Hindlimb muscle (tissue), 1 donor: ENCODE results near the gene MCTP1. TPM values are rescaled to one million over a fixed set of nuclear protein-coding genes. Genes with fewer than 3 reads are reported as not detected.

ENCODE experiments used
- DNase-seq: peaks from one replicate; pipeline ENCODE4 v3.0.0-alpha.2; 2013
- polyA plus RNA-seq: library from polyadenylated mRNA; unstranded; fragments of 120-200 nt; gene quantifications from one replicate; pipeline ENCODE4 v1.2.1, GENCODE V29; 2013; ENCODE audit not compliant: insufficient read length

Gene MCTP1
- polyA plus RNA-seq, 1 donor = 7.6 TPM

DNA sequence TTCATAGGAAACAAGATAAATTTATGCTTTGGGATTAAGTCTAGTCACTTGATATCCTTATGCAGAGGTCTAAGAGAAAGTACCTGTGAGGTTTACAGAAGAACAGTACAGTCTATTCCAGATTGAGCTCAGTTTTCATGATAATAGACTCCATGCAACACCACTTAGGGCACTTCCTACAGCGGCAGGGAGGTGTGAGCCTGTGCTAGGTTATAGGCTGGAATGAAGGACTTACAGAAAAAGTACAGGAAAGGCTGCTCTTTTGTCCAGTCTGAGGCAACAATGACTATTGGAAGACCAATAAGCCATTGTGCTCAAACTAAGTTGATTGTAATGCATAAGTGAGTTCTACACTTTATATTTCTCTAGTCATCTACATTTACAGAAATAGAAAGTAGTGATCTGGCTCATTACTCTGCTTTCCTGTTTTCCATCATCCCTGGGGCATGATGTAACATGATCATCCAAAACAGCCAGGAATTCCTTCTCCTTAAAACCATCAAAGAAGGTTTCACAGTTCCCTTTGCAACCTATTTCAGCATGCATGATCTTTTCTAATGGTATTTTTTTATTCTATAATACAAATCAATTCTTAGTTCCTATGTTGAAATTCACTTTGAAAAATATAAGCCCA, 343.7 kb downstream of the MCTP1 start:
- no peak for DNase-seq

DNA sequence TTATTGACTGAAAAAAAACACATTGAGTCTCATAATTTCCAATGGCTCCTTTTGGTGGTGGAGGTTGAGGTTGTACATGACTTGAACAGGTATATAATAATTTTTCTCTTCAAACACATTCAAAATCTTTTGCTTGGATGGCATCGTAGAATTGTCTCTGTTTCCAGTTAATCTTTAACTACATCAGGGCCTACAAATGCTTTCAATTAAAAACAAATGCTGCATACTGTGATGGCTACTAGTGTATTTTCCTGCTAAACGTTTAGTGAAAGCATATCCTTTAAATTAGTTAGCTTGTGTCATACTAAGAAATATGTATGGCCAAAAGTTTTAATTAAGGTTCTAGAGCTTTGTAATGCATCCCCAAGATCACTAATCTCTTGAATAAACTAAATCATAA, 352.6 kb downstream of the MCTP1 start:
- DNase-seq = no peak

DNA sequence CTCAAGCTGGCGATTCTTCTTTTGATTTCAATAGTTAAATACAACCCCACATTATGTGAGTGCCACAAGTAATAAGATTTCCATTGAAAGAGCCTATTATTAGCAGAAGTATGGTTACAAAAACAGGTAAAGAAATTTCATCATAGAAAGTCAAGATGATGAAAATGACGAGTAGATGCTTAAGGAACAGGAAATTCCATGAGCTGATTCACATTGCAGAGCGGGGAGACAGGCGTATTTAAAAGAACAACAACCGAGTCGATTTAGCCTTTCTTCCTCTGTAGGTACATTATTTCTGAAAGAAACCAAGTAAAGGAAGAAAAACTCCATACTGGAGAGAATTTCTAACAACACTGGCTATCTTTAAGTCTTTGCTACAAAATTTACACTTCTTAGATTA, 356.0 kb downstream of the MCTP1 start:
- no peak for DNase-seq

DNA sequence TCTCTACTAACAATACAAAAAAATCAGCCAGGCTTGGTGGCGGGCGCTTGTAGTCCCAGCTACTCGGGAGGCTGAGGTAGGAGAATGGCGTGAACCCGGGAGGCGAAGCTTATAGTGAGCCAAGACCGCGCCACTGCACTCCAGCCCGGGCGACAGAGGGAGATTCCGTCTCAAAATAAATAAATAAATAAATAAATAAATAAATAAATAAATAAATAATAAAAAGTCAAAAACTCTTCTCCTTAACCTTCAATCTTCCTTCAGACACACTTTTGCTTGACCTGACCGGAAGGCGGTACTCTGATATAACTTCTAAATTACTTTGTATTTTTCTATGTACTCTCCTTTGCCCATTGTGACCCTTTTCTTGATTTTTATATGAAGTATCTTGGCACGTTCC, 364.3 kb downstream of the MCTP1 start:
- DNase-seq = no peak

DNA sequence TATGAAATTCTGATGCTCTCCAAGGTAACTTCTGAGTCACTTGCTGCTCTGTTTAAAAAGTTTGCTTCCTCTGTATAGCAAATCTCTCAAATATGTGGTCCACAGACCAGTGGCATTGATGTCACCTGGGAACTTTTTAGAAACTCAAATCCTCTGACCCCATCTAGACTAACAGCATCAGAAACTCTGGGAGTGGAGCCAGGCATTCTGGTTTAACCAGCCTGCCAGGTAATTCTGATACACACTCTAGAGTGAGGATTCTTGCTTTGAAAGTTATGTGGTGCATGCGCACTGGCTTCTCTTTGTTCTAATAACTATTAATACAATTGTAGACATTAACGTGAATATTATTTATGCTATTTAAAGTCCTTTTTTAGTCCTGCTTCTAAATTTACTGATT, 368.3 kb downstream of the MCTP1 start:
- no peak for DNase-seq

DNA sequence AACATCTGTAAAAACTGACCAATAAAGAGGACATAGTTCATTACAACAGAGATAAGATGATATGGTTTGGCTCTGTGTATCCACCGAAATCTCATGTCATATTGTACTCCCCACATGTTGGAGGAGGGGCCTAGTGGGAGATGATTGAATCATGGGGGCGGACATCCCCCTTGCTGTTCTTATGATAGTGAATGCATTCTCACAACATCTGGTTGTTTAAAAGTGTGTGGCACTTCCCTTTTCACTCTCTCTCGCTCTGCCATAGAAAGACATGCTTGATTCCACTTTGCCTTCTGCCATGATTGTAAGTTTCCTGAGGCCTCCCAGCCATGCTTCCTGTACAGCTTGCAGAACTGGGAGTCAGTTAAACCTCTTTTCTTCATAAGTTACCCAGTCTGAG, 373.6 kb downstream of the MCTP1 start:
- DNase-seq = no peak

DNA sequence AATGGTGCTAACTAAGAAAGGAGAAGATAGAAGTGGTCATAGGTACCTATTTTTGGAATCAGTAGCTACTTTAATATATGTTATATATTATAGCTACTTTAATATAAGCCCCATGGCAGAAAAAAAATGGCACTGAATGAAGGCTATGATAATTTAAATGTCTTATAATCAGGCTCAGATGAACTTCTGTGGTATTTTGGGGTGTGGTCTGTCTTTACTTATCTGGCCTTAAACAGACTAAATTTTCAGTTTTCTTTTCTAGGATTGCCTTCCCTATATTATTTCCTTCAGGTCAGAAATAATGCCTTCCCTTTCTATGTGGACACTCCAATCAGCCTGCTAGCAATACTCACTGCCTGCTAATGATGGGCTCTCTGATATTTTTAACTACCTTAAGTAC, 374.2 kb downstream of the MCTP1 start:
- DNase-seq = no peak

DNA sequence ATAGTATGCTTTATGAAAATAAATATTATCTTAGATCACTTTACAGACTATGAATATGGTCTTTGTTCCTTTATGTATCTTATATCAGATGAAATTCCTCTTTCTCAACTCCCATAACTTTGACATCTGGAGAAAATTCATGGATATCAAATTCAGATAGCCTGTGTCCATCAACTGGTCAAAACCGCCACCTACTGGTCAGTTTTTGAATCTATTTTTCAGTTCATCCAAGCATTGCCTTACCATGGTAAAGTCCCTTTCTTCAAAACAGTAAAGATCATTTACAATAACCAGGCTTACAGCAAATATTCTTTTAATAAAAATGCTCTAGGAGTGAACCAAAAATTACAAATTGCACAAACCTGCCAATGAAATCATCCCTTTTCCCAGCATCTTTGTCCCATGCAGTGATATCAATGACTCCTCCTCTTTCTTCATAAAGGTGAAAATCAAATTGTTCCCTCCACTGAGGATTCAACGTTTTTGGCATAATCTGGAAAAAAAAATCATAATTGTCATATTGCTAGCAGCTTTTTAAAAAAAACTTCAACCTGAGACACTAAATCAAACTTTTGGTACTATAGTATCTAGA, 375.9 kb downstream of the MCTP1 start:
- DNase-seq = peak; percentile 4

DNA sequence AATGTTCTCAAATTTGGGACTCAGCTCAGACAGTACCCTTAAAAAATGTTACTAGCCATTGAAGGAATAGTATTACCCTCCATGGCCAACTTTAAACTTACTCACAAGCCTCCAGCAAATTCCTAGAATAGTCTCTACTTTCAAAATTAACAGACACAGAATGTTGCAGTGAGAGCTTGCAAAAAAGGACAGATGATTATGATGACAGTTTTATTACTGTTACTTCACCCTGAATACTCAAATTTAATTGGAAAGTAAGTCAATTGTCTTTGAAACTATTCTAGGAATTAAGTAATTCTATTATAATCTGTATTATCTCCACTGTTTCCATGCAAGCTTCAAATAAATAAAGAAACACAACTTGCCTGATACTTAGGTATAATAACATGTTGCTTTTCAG, 378.1 kb downstream of the MCTP1 start:
- no peak for DNase-seq

DNA sequence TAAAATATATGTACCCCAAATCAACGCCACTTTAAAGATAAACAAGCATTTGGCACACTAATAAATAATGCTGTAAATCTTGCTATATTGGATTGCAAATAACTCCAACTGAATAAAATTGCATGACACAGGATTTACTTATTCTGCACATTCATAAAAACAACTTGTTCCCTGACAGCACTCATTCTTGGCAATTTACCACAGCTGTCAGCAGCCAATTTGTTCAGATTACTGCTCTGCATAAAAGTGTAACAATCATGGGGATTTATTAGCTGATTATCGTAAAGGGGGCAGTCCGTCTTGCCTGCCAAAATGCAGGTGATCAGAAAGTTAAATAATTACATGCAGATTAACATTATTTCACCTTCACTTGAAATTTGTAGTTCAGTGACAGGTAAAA, 381.2 kb downstream of the MCTP1 start:
- no peak for DNase-seq

DNA sequence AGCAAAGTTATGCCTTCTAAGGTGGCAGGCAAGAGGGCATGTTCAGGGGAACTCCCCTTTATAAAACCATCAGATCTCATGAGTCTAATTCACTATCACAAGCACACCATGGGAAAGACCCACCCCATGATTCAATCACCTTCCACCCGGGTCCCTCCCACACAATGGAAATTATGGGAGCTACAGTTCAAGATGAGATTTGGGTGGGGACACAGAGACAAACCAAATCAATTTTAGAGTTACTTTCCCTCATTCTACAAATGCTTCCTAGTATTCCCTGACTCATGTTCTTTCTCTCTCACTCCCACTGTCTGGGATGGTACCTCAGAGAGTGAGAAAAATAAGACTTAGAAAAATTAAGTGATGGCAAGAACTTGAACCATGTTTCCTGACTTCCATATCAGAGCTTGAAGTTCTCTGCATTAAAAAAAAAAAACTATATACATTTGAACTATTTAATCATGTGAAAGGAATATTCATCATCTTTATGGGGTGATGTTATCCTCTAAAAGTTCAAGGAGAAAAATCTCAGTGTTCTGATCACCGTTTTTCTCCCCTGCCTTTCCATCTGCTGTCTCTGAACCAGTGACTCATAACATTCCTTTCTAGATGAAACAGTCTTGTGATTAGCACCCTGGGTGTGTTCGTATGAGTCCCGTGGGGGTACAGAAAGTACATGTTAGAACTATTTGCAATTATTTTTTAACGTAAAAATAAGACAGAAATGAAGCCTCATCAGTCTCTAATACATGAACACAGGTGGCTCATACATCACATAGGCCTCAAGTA, 383.5 kb downstream of the MCTP1 start:
- no peak for DNase-seq

DNA sequence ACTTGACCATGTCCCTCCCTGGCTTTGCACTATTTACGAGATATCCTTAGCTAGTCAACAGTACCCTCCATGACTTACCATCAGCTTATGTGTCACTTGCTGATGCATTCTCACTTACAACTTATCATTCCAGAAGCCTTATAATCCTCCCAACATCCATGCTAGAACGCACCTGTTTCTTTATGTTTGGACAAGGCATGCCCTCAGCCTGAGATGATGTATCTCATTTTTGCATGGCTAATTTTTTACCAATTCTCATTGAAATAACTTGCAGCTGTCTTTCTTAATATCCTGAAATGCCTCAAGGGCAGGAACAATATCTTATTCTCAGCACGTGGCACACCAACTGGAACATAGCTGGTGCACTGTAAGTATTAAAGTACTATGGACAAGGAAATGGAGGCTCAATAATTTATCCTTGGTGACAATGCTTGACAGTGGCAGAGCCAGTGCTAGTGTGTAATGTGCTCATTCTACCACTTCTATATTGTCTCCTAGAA, 384.8 kb downstream of the MCTP1 start:
- no peak for DNase-seq

DNA sequence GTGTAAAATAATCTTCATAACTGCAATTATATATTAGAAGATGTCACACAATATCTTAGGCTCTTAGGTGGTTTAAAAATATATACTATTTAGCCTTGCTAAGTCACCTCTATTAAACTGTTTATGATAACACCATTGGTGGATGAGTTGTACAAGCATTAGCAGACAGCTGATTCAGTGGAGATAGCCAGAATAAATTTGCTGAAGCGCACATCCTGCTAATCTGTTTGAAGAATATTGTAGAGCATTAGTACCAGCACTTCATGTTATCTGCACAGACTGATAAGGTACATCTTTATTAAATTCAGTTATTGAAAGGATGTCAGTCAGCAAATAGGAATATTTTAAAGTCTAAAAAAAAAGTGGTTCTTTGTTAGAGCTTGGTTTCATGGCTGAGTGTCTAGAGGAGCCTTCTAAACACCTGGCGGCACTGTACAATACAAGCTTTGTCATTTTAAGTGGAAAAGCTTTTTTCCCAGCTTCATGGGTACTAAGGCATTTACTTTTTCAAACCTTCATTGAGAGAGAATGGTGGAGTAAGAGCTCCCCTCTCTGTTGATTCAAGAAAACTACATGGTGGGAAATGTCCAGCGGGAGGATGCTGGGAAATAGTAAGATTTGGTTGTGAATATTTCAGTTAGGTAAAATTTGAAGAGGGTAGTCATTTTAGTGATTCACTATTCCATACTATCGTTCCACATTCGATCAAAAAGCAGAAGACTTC, 391.3 kb downstream of the MCTP1 start:
- no peak for DNase-seq

DNA sequence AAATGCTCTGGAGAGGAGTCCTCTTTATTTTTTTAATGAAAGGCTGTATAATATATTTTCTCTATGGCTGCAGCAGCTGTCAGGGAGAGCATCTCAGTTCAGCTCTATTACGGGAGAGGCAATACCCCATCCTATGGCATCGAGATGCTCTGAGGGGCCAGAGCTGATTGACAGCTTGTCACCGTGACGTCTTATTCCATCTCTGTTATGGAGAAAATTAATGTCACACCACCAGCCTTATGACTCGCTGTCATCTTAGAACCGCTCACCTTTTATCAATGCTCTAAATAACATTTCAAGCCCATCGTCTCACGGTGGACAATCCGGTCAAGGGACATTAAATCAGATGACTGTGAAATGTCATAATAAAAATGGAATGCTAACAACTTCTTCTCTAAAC, 392.9 kb downstream of the MCTP1 start:
- no peak for DNase-seq

DNA sequence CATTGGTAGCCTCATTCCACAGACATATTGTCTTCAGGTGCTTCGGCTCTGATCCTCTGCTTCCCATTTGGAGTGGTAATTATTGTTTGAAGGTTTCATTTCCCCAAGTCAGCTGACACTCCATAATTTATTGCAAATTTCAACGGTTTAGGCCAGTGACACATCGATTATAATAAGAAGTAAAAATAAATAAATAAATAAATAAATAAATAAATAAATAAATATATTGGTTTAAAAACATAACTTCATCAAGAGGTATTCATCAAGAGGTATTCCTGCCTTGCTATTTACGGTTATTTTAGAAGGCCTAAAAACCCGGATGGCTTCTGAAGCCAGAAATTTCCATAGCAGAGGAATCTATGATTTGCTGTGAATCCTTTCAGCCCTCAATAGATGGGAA, 393.3 kb downstream of the MCTP1 start:
- no peak for DNase-seq

DNA sequence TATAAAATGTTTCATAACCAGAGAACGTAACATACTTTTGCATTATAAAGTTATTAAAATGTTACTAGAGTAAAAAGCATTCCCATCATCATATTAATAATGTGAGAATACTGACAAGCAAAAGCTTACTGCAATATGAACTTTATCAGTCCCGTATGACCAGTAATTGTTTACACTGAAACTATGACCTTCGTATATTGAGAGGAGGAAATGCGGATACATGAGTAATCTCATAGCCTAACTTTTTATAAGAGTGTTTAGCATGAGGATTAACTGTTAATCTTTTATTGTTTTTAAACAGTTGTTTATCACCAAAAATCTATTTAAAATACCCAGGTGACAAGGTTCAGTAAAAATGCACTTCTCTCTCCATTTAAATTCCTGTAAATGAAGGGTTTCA, 394.0 kb downstream of the MCTP1 start:
- no peak for DNase-seq

DNA sequence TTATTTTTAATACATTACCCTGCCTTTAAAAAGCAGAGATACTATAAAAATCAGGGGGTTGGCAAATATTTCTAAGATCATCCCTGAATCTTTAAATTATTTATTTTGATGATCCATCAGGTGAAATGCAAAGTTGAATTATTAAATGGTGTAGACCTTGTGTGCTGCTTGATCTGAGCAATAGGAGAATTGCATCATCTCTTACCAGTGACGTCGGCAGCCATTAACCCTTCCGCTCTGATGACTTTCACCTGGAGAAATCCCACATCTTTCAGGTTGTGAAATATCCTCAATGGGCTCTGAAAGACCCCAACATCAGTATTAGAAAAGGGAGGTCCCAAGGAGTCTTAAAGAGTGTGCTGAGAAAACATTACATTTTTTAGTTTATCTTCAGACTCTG, 396.2 kb downstream of the MCTP1 start:
- no peak for DNase-seq

DNA sequence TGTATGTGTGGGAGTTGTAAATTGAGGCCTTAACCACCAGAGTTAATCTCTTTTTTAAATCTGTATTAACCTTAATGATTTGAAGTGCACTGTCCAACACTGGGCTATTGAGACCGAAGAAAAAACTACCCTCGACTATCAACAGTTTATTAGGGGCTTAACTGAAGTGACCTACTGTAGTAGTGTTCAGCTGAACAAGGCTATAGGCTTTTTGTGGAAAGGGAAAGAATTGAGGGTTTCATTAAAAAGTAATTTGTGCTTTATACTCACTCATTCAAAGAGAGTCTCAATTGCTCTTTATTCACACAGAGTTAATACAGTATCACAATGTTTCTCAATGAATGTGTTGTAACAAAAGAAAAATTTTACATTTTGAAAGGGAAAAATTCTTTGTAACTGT, 399.0 kb downstream of the MCTP1 start:
- no peak for DNase-seq

DNA sequence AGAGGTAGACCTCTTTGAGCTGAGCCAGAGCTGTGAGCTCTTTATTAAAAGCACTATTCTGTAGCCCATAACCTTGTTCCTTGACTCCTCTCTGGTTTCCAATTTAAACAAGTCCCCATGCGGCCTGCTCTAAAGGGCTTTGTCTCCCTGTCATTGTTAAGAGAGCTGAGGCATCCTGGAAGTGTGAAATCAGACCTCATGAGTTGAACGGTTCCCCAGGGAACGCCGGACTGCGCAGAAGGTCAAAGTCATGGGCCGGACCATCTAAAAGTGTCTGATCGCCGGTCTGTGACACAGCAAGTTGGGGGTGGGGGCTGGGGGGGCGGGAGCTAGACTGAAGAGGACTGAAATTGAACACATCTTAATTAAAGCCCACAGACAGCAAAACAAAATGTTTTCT, 400.6 kb downstream of the MCTP1 start:
- DNase-seq = no peak

DNA sequence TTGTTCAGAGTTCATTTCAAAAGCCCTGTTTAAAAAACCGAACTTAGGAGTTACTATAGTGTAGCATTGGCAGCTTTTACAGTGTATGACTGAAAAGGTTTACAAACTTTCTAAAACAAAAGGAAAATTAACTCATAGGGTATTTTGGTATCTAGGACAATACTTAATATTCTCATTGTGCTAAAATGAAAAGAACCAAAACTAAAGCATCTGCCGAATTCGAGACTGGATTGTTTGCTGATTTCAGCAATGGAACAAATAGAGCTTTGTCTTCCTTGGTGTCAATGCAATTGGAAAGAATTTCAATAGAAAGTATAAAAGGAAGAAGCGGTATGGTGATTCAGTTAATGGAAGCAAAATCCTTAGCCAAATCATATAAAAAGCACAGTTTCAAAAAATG, 412.4 kb downstream of the MCTP1 start:
- DNase-seq = no peak

DNA sequence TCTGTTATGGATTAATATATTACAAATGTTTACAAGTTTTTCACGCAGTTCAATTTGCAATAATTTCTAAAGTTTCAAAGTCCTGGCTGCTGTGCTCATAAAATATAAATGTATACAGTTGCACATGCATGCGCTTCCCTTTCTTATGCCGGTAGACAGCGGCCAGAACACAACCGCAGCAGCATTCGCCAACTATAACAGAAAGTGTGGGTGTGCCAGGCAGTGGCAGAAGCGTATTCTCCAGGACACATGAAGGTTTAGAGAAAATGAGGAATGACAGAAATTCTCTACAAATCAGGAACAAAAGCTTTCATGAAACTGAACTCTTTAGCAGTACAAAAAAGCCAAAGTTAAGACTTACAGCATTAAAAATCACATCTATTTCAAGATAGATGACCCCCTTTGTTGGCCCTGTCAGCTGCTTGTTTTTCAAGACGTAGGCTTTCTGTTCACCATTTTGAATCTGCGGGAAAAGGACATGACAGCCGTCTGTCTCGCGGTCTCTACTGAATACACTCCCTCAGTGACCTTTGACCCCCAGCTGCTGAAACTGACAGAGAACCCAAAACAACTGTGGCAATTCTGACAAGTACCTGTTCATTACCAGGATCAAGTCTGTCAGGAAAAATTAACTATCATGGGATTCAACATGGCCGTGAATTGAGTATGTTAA, 414.2 kb downstream of the MCTP1 start:
- no peak for DNase-seq

DNA sequence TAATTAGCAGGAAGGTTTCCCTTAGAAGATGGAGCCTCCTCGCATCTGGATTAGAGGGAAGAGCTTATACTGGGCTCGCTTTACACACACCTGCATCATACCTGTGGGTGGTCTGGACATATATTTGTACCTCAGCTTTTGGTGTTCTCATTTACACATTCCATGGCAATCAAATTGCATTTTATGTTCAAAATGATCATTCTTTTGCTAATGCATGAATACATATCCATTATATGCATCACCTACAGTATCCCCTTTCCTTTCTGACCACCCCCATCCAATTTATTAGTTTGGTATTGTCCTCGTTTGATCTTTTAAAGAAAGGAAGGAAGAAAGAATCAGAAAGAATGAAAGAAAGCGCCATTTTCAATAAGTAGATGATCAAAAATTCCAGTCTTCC, 415.0 kb downstream of the MCTP1 start:
- no peak for DNase-seq

DNA sequence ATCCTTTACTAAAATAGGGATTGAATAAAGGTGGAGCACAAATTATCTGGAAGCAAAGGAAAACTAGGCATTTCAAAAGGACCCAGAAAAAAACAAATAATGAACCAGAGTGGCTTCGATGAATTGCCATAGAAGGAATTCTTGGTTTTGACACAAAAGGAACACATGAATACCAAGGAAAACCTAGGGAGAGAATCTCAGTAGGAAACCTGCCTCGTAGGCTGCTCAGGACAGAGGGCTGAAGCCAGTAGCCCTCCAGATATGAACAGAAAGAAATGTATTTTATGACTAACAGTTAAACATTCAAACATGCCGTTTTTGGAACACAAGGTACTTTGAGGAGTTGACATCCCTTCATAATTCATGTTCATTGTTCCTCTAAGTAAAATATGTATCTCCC, 420.9 kb downstream of the MCTP1 start:
- no peak for DNase-seq
